DND-41 (cell line): ENCODE measurements around the gene SCN5A.

ENCODE experiments used
- ATAC-seq: fragments of 200-7000 bp; cut with Tn5 transposase; 3 replicates; pipeline ENCODE4 v1.9.1; 2021; ENCODE audit warnings: low read depth; ENCODE audit not compliant: insufficient read depth
- DNase-seq: peaks from one replicate; pipeline ENCODE4 v3.0.0-alpha.2; 2020
- H2AFZ ChIP-seq: 2 replicates; pipeline ENCODE4 v1.6.0; 2012; ENCODE audit warnings: low read depth, low read length
- H3K27ac ChIP-seq: 2 replicates; pipeline ENCODE4 v1.5.1; 2012; ENCODE audit warnings: low read length, inconsistent platforms
- H3K27me3 ChIP-seq: fragments of 200-600 bp; sonication (generic); 2 replicates; pipeline ENCODE4 v1.6.0; 2012; ENCODE audit warnings: low read length, mild to moderate bottlenecking, inconsistent platforms; ENCODE audit not compliant: insufficient read depth, poor library complexity
- H3K36me3 ChIP-seq: 2 replicates; pipeline ENCODE4 v1.5.1; 2012; ENCODE audit warnings: low read length, inconsistent platforms; ENCODE audit not compliant: insufficient read depth
- H3K4me1 ChIP-seq: 2 replicates; pipeline ENCODE4 v1.5.1; 2012; ENCODE audit warnings: mild to moderate bottlenecking, low read length; ENCODE audit not compliant: insufficient read depth
- H3K4me2 ChIP-seq: 2 replicates; pipeline ENCODE4 v1.6.0; 2012; ENCODE audit warnings: mild to moderate bottlenecking, moderate library complexity, low read length, inconsistent platforms; ENCODE audit not compliant: insufficient read depth
- H3K4me3 ChIP-seq, 2 experiments: fragments of 200-600 bp in 1 of 2; shearing (Covaris generic) in 1 of 2; 2 replicates each; pipeline ENCODE4 v1.5.1; 2012 to 2016; ENCODE audit warnings: inconsistent platforms in 2 of 2, low read length in 2 of 2, mild to moderate bottlenecking in 2 of 2, low read depth in 1 of 2, moderate library complexity in 1 of 2
- H3K79me2 ChIP-seq: 2 replicates; pipeline ENCODE4 v1.6.0; 2012; ENCODE audit warnings: low read length, inconsistent platforms; ENCODE audit not compliant: insufficient read depth
- H3K9ac ChIP-seq: 2 replicates; pipeline ENCODE4 v1.6.0; 2012; ENCODE audit warnings: low read depth, mild to moderate bottlenecking, inconsistent platforms, low read length, moderate library complexity
- H3K9me3 ChIP-seq: 2 replicates; pipeline ENCODE4 v1.5.1; 2012; ENCODE audit warnings: low read length, moderate library complexity, mild to moderate bottlenecking, inconsistent platforms; ENCODE audit not compliant: insufficient read depth, severe bottlenecking
- H4K20me1 ChIP-seq: 2 replicates; pipeline ENCODE4 v1.6.0; 2012; ENCODE audit warnings: low read length; ENCODE audit not compliant: insufficient read depth
- CTCF ChIP-seq: IDR thresholded peaks from 2 replicates; pipeline ENCODE4 v1.5.1; 2012; ENCODE audit warnings: borderline replicate concordance, low read length, moderate library complexity, mild to moderate bottlenecking; ENCODE audit not compliant: poor library complexity, severe bottlenecking; ENCODE audit errors: extremely low read depth
- EZH2 ChIP-seq: IDR thresholded peaks from 3 replicates; pipeline ENCODE4 v1.6.1; 2012; ENCODE audit warnings: borderline replicate concordance, low read depth, mild to moderate bottlenecking, moderate library complexity, low read length, inconsistent platforms; ENCODE audit not compliant: severe bottlenecking

The SCN5A gene

DNA sequence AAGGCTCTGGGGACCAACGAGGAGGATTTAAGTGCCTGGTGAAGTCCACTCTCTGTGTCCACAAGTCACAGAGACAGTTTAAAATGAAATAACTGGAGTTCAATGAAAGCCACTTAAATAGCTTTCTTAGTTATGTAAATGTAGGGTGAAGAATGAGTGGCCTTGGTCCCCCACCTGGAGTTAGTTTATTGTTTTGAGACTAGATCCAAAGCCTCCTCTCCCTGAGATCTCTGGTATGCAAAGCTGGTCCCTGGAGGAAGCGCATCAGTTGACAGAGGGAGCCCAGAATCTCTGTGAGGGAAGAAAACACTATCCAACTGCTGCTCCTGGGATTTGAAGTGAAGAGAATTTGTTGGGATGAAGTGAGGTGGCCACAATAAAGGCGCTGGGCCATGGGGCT, 112.8 kb downstream of the SCN5A start:
- peaks cover 5% of the 10 kb centered on the region; the same call in 1 of the 2 replicates for H4K20me1 ChIP-seq
- no peak for ATAC-seq
- no peak overlapping the region for H3K4me2 ChIP-seq
- H3K4me3 ChIP-seq, result no peak overlapping the region
- H3K36me3 ChIP-seq, result peaks cover 11% of the 10 kb centered on the region; the same call in 1 of the 2 replicates
- H3K9me3 ChIP-seq, result no peaks in the 10 kb centered on the region
- no peaks in the 10 kb centered on the region for H3K79me2 ChIP-seq
- H3K27ac ChIP-seq, result no peak overlapping the region
- H2AFZ ChIP-seq, result no peak overlapping the region
- no peak for TF ChIP-seq EZH2
- no peak for TF ChIP-seq CTCF
- no peak overlapping the region for H3K9ac ChIP-seq
- DNase-seq, result no peak
- no peaks in the 10 kb centered on the region for H3K27me3 ChIP-seq
- H3K4me1 ChIP-seq, result no peaks in the 10 kb centered on the region

- no peak overlapping the region for H3K4me3 ChIP-seq
- H3K9me3 ChIP-seq, result no peaks in the 10 kb centered on the region
- peaks cover 15% of the 10 kb centered on the region for H3K36me3 ChIP-seq
- no peak overlapping the region for H3K27ac ChIP-seq
- no peaks in the 10 kb centered on the region for H3K27me3 ChIP-seq
- H4K20me1 ChIP-seq, result peaks cover 9% of the 10 kb centered on the region; the same call in 1 of the 2 replicates
- no peaks in the 10 kb centered on the region for H3K4me1 ChIP-seq
- TF ChIP-seq CTCF (no peak), EZH2 (no peak)
- DNase-seq, result no peak
- no peaks in the 10 kb centered on the region for H3K79me2 ChIP-seq
- ATAC-seq, result no peak
- H2AFZ ChIP-seq, result no peak overlapping the region
- no peak overlapping the region for H3K9ac ChIP-seq
- H3K4me2 ChIP-seq, result no peak overlapping the region
Measured at GRCh38 chr3:38534604-38535003, 114.9 kb downstream of the SCN5A start.

DNA sequence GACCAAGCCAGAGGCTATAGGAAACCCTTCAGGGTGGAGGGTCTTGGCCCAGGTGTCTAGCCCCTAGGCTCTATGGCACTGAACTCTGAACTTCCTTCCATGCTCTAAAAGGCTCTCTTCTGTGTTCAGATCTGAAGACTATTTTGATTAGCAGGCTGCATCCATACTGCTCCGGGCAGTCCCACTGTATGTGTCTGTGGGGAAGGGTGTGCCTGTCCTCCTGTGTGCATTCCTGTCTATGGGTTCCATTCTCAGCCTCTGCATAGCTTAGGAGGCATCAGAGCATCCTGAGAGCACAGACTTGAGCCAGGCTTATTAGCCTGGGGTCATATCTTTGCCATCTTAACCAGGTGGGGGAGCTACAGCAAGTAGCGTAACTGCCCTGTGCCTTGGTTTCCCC, 115.3 kb downstream of the SCN5A start:
- H3K27me3 ChIP-seq, result no peaks in the 10 kb centered on the region
- DNase-seq (no peak), ATAC-seq (no peak)
- TF ChIP-seq EZH2, result no peak
- TF ChIP-seq CTCF, result no peak
- H3K4me2 ChIP-seq, result no peak overlapping the region
- H3K9ac ChIP-seq, result no peak overlapping the region
- H4K20me1 ChIP-seq, result peaks cover 9% of the 10 kb centered on the region; the same call in 1 of the 2 replicates
- no peaks in the 10 kb centered on the region for H3K4me1 ChIP-seq
- peaks cover 15% of the 10 kb centered on the region for H3K36me3 ChIP-seq
- H3K9me3 ChIP-seq, result no peaks in the 10 kb centered on the region
- H3K27ac ChIP-seq, result no peak overlapping the region
- H2AFZ ChIP-seq, result no peak overlapping the region
- H3K79me2 ChIP-seq, result no peaks in the 10 kb centered on the region
- no peak overlapping the region for H3K4me3 ChIP-seq

DNA sequence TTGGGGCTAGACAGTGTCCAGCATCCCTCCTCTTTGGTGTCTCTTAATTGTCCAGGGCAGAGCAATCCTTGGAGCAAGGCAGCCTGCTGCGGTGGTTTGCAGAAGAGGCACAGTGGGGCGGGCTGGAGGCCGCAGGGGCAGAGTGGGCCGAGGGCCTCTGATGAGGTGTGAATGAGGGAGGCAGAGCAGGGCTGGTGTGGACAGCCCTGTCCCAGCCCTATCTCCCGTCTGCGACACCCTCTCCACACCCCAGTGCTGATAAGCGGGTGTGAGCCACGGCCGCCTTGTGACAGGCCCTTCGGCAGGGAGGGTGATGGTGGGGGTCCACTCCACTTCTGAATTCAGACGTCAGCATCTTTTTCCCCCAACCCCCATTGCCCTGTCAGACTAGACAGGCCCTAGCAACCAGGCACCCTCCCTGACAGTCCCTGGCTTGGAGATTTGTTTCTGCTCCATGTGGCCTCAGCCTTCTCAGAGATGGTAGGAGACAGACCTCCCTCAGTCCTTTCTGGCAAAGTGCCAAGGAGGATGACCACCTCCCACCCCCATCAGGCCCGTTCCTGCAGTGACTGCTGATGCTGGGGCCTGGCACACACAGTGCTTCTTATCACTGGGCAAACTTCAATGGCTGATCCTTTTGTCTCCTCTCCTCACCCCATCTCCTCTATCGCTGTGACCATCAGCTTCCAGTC, 116.1 kb downstream of the SCN5A start:
- H3K27ac ChIP-seq, result no peak overlapping the region
- H3K27me3 ChIP-seq, result no peaks in the 10 kb centered on the region
- ATAC-seq (no peak), DNase-seq (no peak)
- H3K9me3 ChIP-seq, result no peaks in the 10 kb centered on the region
- no peaks in the 10 kb centered on the region for H3K79me2 ChIP-seq
- H3K4me3 ChIP-seq, result no peak overlapping the region
- no peaks in the 10 kb centered on the region for H3K4me1 ChIP-seq
- H4K20me1 ChIP-seq, result peaks cover 12% of the 10 kb centered on the region
- TF ChIP-seq EZH2 (no peak), CTCF (no peak)
- no peak overlapping the region for H3K4me2 ChIP-seq
- no peak overlapping the region for H3K9ac ChIP-seq
- peaks cover 17% of the 10 kb centered on the region for H3K36me3 ChIP-seq
- no peak overlapping the region for H2AFZ ChIP-seq
